ENCODE results near the gene DENND1B.

Gene DENND1B

DNA sequence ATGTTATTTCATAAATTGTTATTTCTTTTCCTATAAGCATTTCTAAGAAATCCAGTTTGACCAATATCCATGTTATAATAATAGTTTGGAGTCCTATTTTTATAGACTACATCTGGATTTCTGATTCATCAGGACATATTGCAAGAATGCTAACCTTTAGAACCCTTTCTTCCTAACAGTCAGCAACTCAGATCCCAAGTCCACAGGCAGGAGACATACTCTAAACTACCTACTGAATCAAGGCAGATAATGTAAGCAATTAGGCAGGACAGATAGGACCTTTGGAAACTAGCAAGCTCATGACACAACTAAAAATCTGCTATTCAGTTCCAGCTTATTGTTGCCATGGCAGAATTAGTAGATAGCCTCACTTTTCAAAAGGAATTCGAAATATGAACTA, 104.1 kb downstream of the DENND1B start:
- DNase-seq (ENCODE audit: low read depth, low spot score), result no peak

DNA sequence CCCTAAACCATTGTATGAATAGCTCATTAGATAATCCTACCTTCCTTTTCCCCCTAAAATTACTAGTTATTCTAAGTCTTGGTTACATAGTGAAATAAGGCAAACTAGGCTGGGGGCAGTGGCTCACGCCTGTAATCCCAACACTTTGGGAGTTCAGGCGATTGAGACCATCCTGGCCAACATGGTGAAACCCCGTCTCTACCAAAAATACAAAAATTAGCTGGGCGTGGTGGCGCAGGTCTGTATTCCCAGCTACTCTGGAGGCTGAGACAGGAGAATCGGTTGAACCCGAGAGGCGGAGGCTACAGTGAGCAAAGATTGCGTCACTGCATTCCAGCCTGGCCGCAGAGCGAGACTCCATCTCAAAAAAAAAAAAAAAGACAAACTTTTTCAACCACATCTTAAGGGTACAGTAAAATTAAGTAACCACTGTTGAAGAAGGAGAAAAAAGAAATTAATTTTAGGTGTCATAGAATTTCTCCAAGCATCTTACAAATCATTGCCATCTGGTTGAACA, 108.5 kb downstream of the DENND1B start:
- no peak overlapping the region for H3K4me3 ChIP-seq (ENCODE audit: low read length)
- no peak for DNase-seq (ENCODE audit: low read depth, low spot score)

More for the DNA sequence above, 104.1 kb downstream of the DENND1B start:
- H3K4me3 ChIP-seq (ENCODE audit: low read length), result no peak overlapping the region

DNA sequence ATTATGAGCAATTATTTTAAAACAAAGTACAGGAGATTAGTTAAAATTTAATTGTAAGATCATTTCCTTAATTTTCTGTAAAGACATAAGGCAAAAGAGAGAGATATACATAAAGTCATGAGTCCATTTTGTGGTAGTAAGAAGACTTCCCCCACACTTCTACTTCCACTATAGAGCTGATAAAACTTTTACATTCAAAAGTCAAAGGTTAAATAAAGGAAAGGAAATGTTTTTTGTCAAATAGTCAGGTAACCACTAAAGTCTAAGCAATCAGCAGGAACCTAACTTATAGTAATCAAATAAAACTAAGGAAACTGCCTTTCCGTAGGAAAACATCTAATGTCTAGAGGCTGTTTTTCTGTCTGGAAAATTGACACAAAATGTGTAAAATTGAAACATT, 110.9 kb downstream of the DENND1B start:
- H3K4me3 ChIP-seq (ENCODE audit: low read length), result no peak overlapping the region
- DNase-seq (ENCODE audit: low read depth, low spot score), result no peak

DNA sequence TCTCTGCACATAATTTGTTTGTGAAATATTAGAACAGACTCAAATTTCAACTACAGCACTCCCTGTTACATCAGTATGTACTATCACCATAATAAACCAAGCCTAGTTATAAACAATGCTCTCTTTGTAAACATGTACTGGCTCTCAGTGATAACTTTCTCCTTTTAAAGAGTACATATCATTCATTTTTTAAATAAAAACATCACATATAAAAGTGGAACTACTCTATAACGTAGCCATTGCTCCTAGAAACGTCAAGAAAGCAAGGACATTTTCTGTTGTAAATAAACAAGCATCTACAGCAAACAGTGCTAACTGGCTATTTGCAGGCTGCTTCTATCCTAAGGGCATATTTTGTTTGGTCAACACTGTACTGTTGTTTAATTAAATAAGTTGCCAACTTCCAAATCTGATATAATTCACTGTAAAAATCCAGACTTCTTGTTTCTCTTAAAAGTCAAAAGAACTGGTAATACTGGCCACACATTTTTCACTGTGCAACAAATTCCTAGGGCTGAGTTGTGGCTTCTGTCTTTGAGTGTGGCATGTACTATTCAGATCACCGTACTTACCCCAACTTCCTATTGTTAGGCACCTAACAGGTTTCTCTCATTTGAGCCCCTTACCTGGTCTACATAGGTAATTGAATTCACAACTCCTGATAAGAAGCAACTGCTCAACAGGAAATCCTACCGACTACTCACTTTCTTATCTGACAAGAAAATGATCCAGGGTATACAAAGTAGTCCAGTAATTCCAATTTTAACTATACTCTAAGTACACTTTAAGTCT, 111.9 kb downstream of the DENND1B start:
- H3K4me3 ChIP-seq (ENCODE audit: low read length), result no peak overlapping the region
- DNase-seq (ENCODE audit: low read depth, low spot score), result no peak

DNA sequence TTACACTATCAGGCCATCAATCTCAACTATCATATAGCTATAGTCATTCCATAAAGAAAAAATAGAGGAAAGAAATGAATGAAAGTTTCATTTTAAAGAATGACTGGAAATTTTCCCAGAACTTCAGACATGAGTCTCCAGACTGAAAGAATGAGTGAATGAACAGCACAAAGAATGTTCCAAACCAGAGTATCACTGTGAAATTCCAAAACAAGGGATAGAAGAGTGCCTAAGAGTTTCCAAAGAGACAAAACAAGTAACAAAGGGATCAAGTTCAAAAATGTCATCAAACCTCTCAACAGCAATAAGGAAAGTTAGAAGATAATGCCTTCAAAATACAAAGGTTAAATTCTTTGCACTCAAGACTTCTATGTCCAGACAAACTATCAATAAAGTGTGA, 114.9 kb downstream of the DENND1B start:
- DNase-seq (ENCODE audit: low read depth, low spot score), result no peak
- no peak overlapping the region for H3K4me3 ChIP-seq (ENCODE audit: low read length)

DNA sequence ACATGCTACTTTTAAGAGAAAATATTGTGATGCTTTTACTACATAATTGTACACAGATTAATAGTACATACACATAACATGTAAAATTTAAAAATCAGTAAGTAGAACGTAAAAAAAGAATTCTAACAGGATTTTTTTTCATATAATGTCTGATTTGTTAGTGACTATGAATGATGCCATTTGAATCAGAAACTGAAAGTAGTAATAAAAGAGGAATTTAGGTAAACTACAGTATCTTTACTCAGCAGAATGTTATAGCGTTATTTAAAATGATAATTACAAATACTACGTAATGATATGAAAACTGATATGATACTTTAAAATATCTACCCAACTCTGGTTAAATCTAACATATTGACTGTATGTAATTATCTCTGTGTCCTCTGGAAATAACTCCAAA, 116.1 kb downstream of the DENND1B start:
- DNase-seq (ENCODE audit: low read depth, low spot score), result no peak
- H3K4me3 ChIP-seq (ENCODE audit: low read length), result no peak overlapping the region

DNA sequence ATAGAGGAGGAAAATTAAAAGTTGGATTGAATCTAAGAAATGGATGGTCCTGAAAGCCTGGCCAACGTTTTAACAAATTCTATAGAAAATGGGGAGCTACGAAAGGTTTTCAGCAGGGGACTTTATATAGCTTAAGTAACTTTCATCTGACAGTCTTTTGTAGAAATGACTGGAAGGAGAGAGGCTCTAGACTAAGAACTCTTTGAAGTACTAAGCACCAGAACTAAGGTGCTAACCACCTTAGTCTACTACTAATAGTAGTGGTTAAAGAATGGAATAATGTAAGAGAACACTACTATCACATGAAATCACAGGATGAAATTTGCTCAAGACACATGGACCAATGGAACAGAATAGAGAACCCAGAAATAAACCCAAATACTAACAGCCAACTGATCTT, 126.1 kb downstream of the DENND1B start:
- no peak for DNase-seq (ENCODE audit: low read depth, low spot score)
- H3K4me3 ChIP-seq (ENCODE audit: low read length), result no peak overlapping the region

DNA sequence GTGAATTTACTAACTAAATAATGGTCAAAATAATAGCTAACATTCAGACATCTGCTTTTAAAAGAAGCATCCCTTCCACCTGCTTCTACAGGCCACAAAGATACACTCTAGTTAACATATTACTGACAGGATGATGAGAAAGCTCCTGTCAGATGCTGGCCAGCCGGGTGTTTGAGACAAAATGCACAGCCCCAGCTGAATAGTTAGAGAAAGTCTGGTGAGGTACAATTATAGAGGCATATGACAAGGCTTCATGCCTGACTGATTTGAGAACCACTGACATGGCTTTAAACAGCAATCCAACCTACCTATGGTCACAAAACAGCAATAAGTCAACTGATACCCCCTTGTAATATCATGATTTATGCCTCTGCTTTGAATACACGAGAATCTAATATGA, 137.0 kb downstream of the DENND1B start:
- DNase-seq (ENCODE audit: low read depth, low spot score), result no peak
- no peak overlapping the region for H3K4me3 ChIP-seq (ENCODE audit: low read length)

DNA sequence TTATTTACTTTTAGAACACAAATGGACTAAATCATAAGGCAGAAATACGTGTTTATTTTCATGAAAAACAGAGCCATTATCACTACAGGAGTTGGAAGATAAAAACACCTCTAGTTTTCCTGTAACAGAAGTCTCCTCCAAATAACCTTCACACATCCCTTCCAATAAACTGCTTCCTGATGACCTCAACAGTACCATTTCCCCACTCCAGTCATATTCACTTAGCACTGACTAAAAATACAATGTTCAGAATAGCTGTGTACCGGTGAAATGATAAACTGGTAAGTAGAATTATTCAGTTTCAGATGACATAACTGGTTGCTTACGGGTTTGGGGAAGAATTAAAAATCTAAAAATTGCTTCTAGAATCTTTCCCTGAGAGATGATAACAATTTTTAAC, 137.9 kb downstream of the DENND1B start:
- no peak for DNase-seq (ENCODE audit: low read depth, low spot score)
- H3K4me3 ChIP-seq (ENCODE audit: low read length), result no peak overlapping the region

DNA sequence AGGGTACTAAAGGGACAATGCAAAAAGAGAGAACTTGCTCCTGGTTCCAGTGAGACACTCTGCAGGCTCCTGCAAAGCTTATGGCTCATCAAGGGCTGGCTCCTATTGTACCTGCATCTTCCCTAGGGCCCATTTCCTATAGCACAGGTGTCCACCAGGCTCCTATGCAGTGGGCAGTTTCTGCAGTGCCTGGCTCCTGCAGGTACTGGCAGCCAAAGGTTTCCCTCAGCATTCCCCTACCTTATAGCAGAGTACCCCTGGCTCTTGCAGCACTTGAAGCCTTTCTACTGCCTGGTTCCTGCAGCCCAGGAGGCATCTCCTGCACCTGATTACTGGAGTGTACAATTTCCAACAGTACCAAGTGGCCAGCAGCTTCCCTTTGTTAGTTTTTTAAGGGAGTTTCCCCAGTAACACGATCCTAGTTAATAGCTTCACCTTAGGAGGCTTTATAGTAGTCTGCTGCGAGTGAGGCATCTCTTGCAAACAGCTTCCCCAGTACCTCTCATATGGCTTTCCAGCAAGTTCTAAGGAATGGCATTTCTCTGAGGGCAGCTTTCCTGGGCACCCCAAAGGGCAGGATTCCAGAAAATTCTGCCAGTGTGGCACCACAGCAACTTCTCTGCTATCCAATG, 141.7 kb downstream of the DENND1B start:
- H3K4me3 ChIP-seq (ENCODE audit: low read length), result no peak overlapping the region
- no peak for DNase-seq (ENCODE audit: low read depth, low spot score)

DNA sequence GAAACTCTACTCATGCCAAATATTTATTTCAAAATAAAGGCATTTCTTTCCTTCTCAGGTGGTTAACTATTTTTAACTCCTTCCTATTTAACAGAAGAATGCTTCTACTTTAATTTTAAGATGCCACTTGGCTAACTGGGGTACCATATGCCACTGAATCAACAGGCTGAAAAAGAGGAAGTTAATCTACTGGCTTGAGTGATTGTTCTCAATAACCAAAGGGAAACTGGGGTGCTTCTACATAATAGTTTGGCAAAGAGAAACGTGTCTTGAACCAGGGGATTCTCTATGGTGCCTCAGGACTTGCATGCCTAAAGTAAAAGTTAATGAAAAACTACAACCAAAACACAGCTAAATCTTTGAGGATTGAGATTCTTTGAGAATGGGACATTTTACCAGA, 142.6 kb downstream of the DENND1B start:
- DNase-seq (ENCODE audit: low read depth, low spot score), result no peak
- no peak overlapping the region for H3K4me3 ChIP-seq (ENCODE audit: low read length)

DNA sequence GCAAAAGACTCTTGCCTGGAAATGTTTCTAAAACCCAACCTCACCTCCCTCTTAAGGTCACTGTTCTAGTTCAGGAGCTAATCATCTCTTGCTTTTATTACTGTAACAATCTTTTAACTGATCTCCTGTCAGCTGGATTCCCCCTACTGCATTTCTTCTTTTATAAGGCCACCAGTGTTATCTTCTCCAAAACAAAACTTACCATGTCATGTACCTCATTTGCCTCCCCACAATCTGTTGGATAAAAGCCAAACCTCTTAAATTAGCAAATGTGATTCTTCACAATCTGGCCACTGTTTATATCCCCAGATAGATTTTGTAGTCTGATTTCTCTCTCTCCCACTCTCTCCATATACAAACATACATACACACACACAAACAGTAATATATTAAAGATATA, 143.3 kb downstream of the DENND1B start:
- H3K4me3 ChIP-seq (ENCODE audit: low read length), result no peak overlapping the region
- DNase-seq (ENCODE audit: low read depth, low spot score), result no peak

DNA sequence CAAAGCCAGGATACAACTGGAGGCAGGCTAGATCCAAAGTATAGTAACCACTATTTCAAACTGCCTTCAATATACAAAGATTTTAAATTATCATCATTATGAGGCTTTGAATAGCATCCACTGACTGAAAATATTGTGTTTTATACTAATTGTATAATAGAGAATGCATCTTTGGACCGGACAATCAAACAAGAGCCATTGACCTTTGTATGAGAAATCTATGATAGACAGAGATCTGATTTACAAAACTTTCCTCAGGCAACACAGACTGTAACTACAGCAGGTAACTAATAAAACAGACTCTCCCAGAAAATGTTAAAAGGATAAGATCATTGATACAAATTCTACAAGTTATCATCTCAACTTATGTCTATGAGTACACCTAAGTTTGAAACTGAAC, 152.9 kb downstream of the DENND1B start:
- no peak for DNase-seq (ENCODE audit: low read depth, low spot score)
- H3K4me3 ChIP-seq (ENCODE audit: low read length), result no peak overlapping the region

DNA sequence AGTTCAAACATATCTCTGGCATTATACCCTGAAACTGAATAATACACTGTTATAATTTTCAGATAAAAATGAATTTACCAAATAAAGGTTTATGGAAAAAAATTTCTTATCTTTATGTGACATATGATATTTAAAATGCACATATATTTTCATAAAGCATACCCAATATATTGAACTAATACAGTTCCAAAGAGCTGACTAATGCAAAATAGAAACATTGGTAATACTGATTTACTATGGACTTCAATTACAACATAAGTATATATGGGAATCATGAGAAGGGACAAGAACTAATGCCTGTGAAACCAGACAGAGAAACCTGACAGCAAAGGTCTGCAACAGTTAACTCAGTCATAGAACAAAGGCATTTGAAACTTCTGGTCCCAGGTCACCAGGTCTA, 153.5 kb downstream of the DENND1B start:
- no peak for DNase-seq (ENCODE audit: low read depth, low spot score)
- H3K4me3 ChIP-seq (ENCODE audit: low read length), result no peak overlapping the region

DNA sequence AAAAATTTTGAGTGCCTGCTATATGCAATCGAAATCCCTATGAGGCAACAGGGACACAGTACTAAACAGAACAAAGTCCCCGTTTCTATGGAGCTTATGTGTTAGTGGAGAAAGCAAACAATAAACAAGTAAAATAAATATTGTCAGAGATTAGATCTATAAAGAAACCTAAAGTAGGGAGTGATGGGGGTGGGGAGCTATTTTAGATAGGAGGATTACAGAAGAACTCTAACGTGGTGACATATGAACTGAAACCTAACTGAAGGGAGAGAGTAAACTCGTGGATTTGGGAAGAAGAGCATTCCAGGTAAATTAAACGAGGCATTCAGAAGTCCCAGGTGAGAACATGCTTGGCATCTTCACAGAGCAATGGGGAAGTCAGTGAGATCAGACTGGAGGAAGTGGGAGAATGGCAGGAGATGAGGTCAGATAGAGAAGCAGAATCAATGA, 154.5 kb downstream of the DENND1B start:
- no peak overlapping the region for H3K4me3 ChIP-seq (ENCODE audit: low read length)

DNA sequence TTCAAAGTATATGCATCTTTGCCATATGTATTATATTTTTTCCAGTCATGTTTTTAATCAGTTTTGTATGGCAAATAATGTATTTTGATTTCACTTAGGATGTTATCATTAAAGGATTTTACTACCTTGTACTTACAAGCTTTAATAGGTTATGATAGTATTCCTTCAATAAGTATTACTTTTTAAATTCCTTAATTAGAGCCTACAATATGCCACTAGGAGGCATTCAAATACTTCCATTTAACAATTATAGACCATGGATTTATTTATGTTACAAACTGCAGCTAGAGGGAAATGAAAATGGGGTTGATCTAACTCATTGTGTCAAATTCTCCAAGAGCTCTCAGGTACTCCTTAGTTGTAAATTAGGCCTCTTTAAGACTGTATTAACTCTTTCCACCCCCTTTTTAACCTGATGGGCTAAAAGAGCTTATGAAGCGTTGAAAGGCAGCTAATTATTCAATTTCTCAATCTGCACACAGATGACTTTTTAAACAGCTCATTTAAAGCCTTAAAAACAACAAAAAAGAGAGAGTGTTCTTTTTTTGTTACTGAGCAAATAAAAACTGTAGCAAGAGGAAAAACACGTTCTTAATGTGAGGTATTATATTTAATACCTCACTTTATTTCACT, 156.2 kb downstream of the DENND1B start:
- peak; percentile 35 for DNase-seq (ENCODE audit: low read depth, low spot score)
- no peak overlapping the region for H3K4me3 ChIP-seq (ENCODE audit: low read length)

More for the DNA sequence above, 154.5 kb downstream of the DENND1B start:
- no peak for DNase-seq (ENCODE audit: low read depth, low spot score)

DNA sequence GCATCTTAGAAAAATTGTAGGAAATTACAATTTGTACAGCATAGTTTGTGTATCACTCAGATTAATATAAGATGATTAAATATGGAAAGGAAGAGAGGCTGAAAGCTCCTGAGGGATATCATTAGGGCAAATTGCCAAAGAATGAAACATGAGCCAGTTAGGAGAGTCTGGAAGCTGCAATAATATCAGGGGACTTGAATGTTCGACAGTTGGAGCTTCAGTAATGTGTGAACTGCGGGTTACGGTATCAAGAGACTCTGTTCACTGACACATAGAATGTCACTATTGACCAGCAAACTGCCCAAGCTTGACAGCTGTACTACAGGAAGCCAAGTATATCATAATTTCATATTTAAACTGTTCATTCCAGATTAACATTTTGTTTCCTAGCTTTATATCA, 157.2 kb downstream of the DENND1B start:
- DNase-seq (ENCODE audit: low read depth, low spot score), result no peak
- H3K4me3 ChIP-seq (ENCODE audit: low read length), result no peak overlapping the region

DNA sequence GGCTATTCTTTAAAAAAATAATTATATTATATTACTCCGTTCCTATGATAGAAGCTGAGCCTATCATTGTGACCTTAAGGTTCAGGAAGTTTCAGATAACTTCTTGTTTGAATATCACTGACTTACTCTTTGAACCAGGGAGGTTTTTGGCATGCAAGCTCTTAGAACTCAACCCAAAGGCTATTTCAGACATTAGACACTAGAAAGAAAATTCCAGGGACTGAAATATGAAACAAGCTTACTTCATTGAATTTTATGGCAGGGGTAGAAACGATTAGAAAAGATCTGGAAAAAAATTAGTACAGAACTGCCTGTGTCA, 159.6 kb downstream of the DENND1B start:
- DNase-seq (ENCODE audit: low read depth, low spot score), result no peak
- H3K4me3 ChIP-seq (ENCODE audit: low read length), result no peak overlapping the region

DNA sequence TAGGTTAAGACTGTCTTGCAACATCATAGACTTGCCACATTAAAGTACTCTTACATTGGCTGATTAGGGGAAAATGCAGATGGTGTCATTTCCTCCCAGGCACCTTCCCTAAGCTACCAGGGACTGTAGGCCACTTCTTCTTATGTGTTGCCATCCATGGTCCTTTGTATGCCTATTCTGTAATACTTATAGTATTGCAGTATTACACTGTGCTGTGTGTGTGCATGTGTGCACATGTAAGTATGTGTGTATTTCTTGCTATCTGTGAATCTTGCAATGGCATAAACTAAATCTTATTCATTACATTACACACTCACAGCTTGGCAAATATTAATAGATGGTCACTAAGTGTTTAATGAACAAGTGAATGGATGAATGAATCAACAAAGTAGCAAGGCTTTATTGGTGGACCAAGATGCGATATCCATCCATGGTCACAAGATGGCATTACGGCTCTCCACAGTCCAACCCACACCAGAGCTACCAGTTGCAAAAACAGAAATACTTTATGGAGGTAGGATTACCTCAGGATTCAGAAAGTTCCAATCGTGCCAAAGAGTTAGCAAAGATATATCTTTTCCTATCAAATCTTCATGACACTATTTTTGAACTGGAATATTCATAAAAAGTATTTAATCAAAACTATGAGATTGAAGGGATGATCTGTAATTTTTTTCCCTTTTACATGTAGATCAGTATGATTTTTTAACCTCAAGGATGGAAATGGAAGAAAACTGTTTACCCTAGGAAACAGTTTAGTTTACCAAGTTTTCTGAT, 160.2 kb downstream of the DENND1B start:
- no peak for DNase-seq (ENCODE audit: low read depth, low spot score)

More for the DNA sequence above, 160.2 kb downstream of the DENND1B start:
- no peak overlapping the region for H3K4me3 ChIP-seq (ENCODE audit: low read length)

Measured in Jurkat, Clone E6-1 (cell line).